Transverse colon (tissue), 3 donors: Measurements from ENCODE around the gene METTL2B.

ENCODE experiments used
- CTCF ChIP-seq, 5 experiments: fragments of 200-600 bp in 3 of 5; fragments of 450-650 bp in 2 of 5; sonication (generic) in 3 of 5; IDR thresholded peaks; 1 replicate in 2 of 5; 2 replicates in 3 of 5; pipeline ENCODE4 v1.5.1; 2016 to 2017; ENCODE audit warnings: antibody characterized with exemption in 5 of 5, inconsistent platforms in 3 of 5, mild to moderate bottlenecking in 2 of 5, moderate library complexity in 1 of 5
- POLR2A ChIP-seq: fragments of 450-650 bp; IDR thresholded peaks from one replicate; pipeline ENCODE4 v1.6.1; 2016; ENCODE audit warnings: antibody characterized with exemption, mild to moderate bottlenecking, moderate library complexity

- TF ChIP-seq CTCF (IDR thresholded peaks at IDR 0.05) (no peak), POLR2A (no peak)
Observed at GRCh38 chr7:128443831-128444600, 32.5 kb upstream of the METTL2B start.
